Spleen (tissue), 11 donors: ENCODE data around the gene FBXO41. TPM values are rescaled to one million over a fixed set of nuclear protein-coding genes. Genes with fewer than 3 reads are reported as not detected.

ENCODE experiments used
- DNase-seq: peaks from one replicate; pipeline ENCODE4 v3.0.0-alpha.2; 2020
- H3K27ac ChIP-seq, 8 donors: fragments of 200-600 bp; sonication (generic) in 7 of 8; 1 replicate in 4 of 8; 2 replicates in 4 of 8; pipeline versions ENCODE4 v1.5.0 to v1.8.0; 2016 to 2021; ENCODE audit warnings: inconsistent platforms in 4 of 8, mild to moderate bottlenecking in 4 of 8, moderate library complexity in 1 of 8
- H3K27me3 ChIP-seq, 7 donors: fragments of 200-600 bp; sonication (generic) in 6 of 7; replicated peaks in 1 of 7; 1 replicate in 4 of 7; 2 replicates in 3 of 7; pipeline versions ENCODE4 v1.5.0 to v1.8.0; 2016 to 2021; ENCODE audit warnings: inconsistent platforms in 3 of 7, mild to moderate bottlenecking in 1 of 7
- H3K36me3 ChIP-seq, 6 donors: fragments of 200-600 bp; sonication (generic) in 5 of 6; 1 replicate in 4 of 6; 2 replicates in 2 of 6; pipeline versions ENCODE4 v1.5.0 to v1.8.0; 2016 to 2021; ENCODE audit warnings: inconsistent platforms in 2 of 6
- H3K4me1 ChIP-seq, 6 donors: fragments of 200-600 bp; sonication (generic) in 5 of 6; 1 replicate in 3 of 6; 2 replicates in 3 of 6; pipeline versions ENCODE4 v1.5.0 to v1.8.0; 2016 to 2021; ENCODE audit warnings: inconsistent platforms in 3 of 6
- H3K4me3 ChIP-seq, 8 donors: fragments of 200-600 bp; sonication (generic) in 7 of 8; 1 replicate in 4 of 8; 2 replicates in 4 of 8; pipeline versions ENCODE4 v1.5.0 to v1.8.0; 2016 to 2021; ENCODE audit warnings: inconsistent platforms in 4 of 8, mild to moderate bottlenecking in 4 of 8, moderate library complexity in 2 of 8
- H3K9me3 ChIP-seq, 8 donors: fragments of 200-600 bp; sonication (generic) in 7 of 8; 1 replicate in 4 of 8; 2 replicates in 4 of 8; pipeline versions ENCODE4 v1.5.0 to v1.8.0; 2016 to 2021; ENCODE audit warnings: inconsistent platforms in 4 of 8
- CTCF ChIP-seq, 11 experiments: fragments of 200-600 bp in 7 of 11; fragments of 450-650 bp in 4 of 11; sonication (generic) in 4 of 11; IDR thresholded peaks in 8 of 11; conservative IDR thresholded peaks in 3 of 11; 1 replicate in 7 of 11; 2 replicates in 4 of 11; pipeline versions ENCODE4 v1.4.0 to v1.8.0; 2016 to 2021; ENCODE audit warnings: antibody characterized with exemption in 11 of 11, inconsistent platforms in 4 of 11, mild to moderate bottlenecking in 1 of 11
- POLR2A ChIP-seq, 3 donors: fragments of 450-650 bp; IDR thresholded peaks; one replicate each; pipeline ENCODE4 v1.5.1; 2017; ENCODE audit warnings: antibody characterized with exemption in 3 of 3, mild to moderate bottlenecking in 1 of 3
- POLR2AphosphoS5 ChIP-seq, 3 donors: sonication (generic); formaldehyde crosslinking; IDR thresholded peaks; one replicate each; pipeline ENCODE4 v1.5.1; 2017; ENCODE audit warnings: antibody characterized with exemption in 3 of 3
- WGBS, 5 donors: extraction: QIAGEN DNeasy Blood & Tissue Kit in 3 of 5; methylation state at CpG; one replicate each; pipeline versions ENCODE4 v1.1.5 to v1.1.7; 2013 to 2018; 5-methylcytosine and 5-hydroxymethylcytosine counted together
- intact Hi-C: fragments of 100-400 bp; cut with DNase I; formaldehyde crosslinking; loops from one replicate; pipeline ENCODE4 v1.15.0; 2023; ENCODE audit warnings: low total_unique reads
- polyA plus RNA-seq, 3 donors: library from polyadenylated mRNA; stranded (reverse); fragments of 200-250 nt; gene quantifications; one replicate each; pipeline ENCODE4 v1.2.1, GENCODE V29; 2013
- total RNA-seq, 7 donors: library from RNA; depleted of rRNA in 3 of 7; stranded (reverse); fragments of >200 nt in 3 of 7; fragmentation: NEBNext Ultra II Directional in 4 of 7; extraction: Animal tissue kit (Norgen Biotek cat#: 25700) in 4 of 7; gene quantifications; one replicate each; pipeline versions ENCODE4 v1.1.0 to v1.2.1, GENCODE V29; 2016 to 2021
- donor health status: healthy with polysubstance abuse.
- donor health status: DM: no; HTN: no; CAD: no; lungs with moderate emphysema.
- donor health status: DM: no; HTN: no; CAD: no.
- donor health status: Bipolar disorder and iron deficiency.
- donor health status: healthy.
- donor health status: DM: no; HTN: no; CAD: no.
- donor health status: DM: yes; HTN: yes; CAD: no.

The FBXO41 gene
- total and polyA plus RNA-seq, 10 donors = 4.8 to 15.9 (median 12.6) TPM

DNA sequence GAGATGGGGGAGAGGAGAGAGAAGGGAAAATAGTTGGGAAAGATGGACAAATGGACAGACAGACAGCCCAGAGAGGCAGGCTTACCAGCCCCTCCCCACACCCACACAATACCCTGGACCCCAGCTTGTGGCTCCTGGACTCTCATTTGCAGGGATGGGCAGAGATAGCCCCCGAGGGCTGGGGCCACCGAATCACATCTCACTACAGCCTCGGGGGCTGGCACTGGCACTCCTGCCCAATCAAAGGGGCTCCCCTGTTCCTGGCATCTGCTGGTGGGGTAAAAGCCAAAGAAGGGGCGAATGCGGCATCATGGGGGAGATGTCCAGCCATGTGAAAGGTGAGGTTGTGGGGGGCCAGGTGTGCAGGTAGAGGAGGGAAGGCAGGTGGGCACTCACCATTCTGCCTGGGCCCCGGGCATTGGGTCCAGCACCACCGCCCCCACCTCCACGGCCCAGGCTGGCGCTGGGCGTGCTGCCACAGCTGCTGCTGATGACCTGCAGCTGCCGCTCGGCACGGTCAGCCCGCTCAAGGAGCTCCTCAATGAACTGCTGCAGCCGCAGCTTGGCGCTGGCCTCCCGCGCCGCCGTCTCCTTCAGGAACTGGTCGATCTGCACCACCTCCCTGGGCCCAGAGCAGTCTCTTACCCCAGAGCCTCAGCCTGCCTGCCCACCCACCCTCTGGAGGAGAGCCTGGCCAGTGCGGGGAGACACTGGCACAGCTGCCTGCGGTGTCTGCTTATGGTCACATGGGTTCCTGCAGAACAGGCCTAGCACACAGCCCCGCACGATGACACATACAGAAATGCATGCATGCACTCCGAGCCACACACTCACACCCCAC, 18.0 kb downstream of the FBXO41 start:
- WGBS, 5 donors = 82 to 94% (median 93%) methylated on average over 9 to 26 of the region's 26 CpGs
- Histone ChIP-seq H3K27ac (no peak overlapping the region), H3K9me3 (no peaks in the 10 kb centered on the region), H3K36me3 (peaks cover 0 to 61% (median 9%) of the 10 kb centered on the region in 6 donors), H3K4me3 (no peak overlapping the region), H3K27me3 (peaks cover 0 to 26% (median 0%) of the 10 kb centered on the region in 7 donors), H3K4me1 (peaks cover 0 to 16% (median 7%) of the 10 kb centered on the region in 6 donors)
- no peak for DNase-seq
- no peak for TF ChIP-seq POLR2AphosphoS5 (IDR thresholded peaks at IDR 0.05)
- TF ChIP-seq POLR2A (IDR thresholded peaks at IDR 0.05) = no peak
- TF ChIP-seq CTCF (IDR thresholded peaks at IDR 0.05 in 8 of 11, conservative IDR thresholded peaks at IDR 0.05 in 3 of 11) = no peak
- intact Hi-C loops = no loop called here

- peaks cover 0 to 26% (median 0%) of the 10 kb centered on the region in 7 donors for H3K27me3 ChIP-seq
- H3K9me3 ChIP-seq = no peaks in the 10 kb centered on the region
- H3K27ac ChIP-seq = no peak overlapping the region
- TF ChIP-seq POLR2A (IDR thresholded peaks at IDR 0.05) (no peak), CTCF (IDR thresholded peaks at IDR 0.05 in 8 of 11, conservative IDR thresholded peaks at IDR 0.05 in 3 of 11) (no peak), POLR2AphosphoS5 (IDR thresholded peaks at IDR 0.05) (no peak)
- DNase-seq = no peak
- H3K4me1 ChIP-seq = peaks cover 0 to 16% (median 7%) of the 10 kb centered on the region in 6 donors
- H3K4me3 ChIP-seq = no peak overlapping the region
- intact Hi-C loops = no loop called here
- peaks cover 0 to 61% (median 9%) of the 10 kb centered on the region in 6 donors for H3K36me3 ChIP-seq
- 88 to 93% (median 92%) methylated on average over 13 to 28 of the region's 28 CpGs for WGBS, 5 donors
These were observed 18.8 kb downstream of the FBXO41 start for GRCh38 chr2:73265298-73266060.

DNA sequence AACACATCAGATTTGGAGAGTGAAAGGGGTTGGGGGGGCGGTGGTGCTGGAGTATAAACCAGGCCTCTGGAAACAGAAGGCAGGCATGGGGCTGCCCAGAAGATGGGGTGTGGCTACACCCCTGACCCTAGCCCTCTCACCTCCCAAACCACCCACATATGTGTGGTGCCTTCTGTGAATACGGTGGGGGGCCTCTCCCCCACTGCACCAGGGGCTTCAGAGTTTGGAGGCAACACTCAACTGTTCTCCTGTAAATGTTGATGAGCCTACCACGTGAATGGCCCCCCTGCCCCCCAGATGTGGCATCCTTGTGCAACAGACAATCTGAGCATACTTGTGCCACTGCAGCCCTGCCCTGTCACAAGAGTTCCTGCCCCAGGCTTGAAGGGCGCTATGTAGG, 19.5 kb downstream of the FBXO41 start:
- Histone ChIP-seq H3K27ac (no peak overlapping the region), H3K9me3 (no peaks in the 10 kb centered on the region), H3K4me3 (no peak overlapping the region), H3K36me3 (peaks cover 0 to 68% (median 9%) of the 10 kb centered on the region in 6 donors), H3K4me1 (peaks cover 0 to 12% (median 6%) of the 10 kb centered on the region in 6 donors), H3K27me3 (peaks cover 0 to 25% (median 0%) of the 10 kb centered on the region in 7 donors)
- intact Hi-C loops = no loop called here
- DNase-seq = no peak
- WGBS, 5 donors = 73 to 92% (median 87%) methylated on average over 3 to 4 of the region's 4 CpGs
- TF ChIP-seq POLR2A (IDR thresholded peaks at IDR 0.05) (no peak), POLR2AphosphoS5 (IDR thresholded peaks at IDR 0.05) (no peak), CTCF (IDR thresholded peaks at IDR 0.05 in 8 of 11, conservative IDR thresholded peaks at IDR 0.05 in 3 of 11) (no peak)

GRCh38 chr2:73264332-73264606, 20.0 kb downstream of the FBXO41 start:
- Histone ChIP-seq H3K27me3 (peaks cover 0 to 20% (median 0%) of the 10 kb centered on the region in 7 donors), H3K27ac (no peak overlapping the region), H3K4me1 (peaks cover 0 to 9% (median 5%) of the 10 kb centered on the region in 6 donors), H3K9me3 (no peaks in the 10 kb centered on the region), H3K4me3 (no peak overlapping the region), H3K36me3 (peaks cover 0 to 73% (median 9%) of the 10 kb centered on the region in 6 donors)
- no peak for DNase-seq
- no peak for TF ChIP-seq POLR2A (IDR thresholded peaks at IDR 0.05)
- TF ChIP-seq POLR2AphosphoS5 (IDR thresholded peaks at IDR 0.05) = no peak
- no peak for TF ChIP-seq CTCF (IDR thresholded peaks at IDR 0.05 in 8 of 11, conservative IDR thresholded peaks at IDR 0.05 in 3 of 11)
- intact Hi-C loops = no loop called here
- 86 to 94% (median 92%) methylated on average over 15 of the region's 15 CpGs for WGBS, 5 donors
